ENCODE data around the gene RPS16.

Gene RPS16

GRCh38 chr19:39385629-39386411, 49.9 kb downstream of the RPS16 start:
- no peak for ATAC-seq

GRCh38 chr19:39384839-39385568, 50.7 kb downstream of the RPS16 start:
- DNase-seq (no peak), ATAC-seq (no peak)

More at GRCh38 chr19:39385629-39386411, 49.9 kb downstream of the RPS16 start:
- no peak for DNase-seq

Measured in stimulated activated naive CD8-positive, alpha-beta T cell treated with anti-CD3 and anti-CD28 coated beads, Interleukin-15, Interleukin-2, amounts not matched to agents 100 U/mL and 50 U/mL, for 24 hours (primary cell).